ENCODE results near the gene HCFC1. TPM values are rescaled to one million over a fixed set of nuclear protein-coding genes. Genes with fewer than 3 reads are reported as not detected.

The HCFC1 gene
- total and polyA plus RNA-seq, 9 of the 15 experiments (the other 6 are each of a cell fraction or from before 2014, with no cell fraction given), result 2.8 to 133 (median 17.1) TPM

DNA sequence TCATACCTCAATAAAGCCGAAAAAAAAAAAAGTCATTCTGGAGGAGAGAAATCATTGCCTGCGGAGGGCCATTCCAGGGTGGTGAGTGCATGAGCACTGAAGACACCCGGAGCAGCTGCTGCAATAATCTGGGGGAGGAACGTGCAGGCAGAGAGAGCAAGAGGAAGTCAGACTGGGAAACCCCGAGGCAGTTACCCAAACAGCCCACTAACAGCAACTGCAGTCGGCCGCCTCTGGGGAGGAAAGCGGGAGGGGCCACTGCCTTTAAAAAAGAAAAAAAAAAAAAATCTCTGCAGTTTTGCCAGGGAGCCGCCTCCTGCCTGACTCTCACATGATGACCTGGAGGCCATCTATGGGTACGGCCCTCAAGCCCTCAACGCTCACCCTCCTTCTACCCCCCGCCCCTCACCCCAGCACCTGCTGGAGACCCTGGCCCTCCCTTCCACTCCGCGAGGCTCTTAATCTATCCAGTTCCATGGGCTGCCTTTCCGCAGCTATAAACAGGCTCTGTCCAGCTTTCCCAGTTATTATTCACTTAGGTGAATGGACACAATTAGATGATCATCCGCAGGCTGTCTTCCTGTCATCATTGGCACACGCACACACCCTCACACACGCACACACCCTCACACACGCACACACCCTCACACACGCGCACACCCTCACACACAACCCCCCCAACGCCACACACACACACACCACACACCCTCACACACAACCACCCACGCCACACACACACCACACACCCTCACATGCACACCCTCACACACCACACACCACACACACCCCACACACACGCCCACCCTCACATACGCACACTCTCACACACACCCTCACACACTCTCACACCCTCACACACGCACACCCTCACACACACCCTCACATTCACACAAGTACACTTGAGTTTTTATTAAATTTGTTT, 70.5 kb downstream of the HCFC1 start (continued):
- TF ChIP-seq, protein P1, sequence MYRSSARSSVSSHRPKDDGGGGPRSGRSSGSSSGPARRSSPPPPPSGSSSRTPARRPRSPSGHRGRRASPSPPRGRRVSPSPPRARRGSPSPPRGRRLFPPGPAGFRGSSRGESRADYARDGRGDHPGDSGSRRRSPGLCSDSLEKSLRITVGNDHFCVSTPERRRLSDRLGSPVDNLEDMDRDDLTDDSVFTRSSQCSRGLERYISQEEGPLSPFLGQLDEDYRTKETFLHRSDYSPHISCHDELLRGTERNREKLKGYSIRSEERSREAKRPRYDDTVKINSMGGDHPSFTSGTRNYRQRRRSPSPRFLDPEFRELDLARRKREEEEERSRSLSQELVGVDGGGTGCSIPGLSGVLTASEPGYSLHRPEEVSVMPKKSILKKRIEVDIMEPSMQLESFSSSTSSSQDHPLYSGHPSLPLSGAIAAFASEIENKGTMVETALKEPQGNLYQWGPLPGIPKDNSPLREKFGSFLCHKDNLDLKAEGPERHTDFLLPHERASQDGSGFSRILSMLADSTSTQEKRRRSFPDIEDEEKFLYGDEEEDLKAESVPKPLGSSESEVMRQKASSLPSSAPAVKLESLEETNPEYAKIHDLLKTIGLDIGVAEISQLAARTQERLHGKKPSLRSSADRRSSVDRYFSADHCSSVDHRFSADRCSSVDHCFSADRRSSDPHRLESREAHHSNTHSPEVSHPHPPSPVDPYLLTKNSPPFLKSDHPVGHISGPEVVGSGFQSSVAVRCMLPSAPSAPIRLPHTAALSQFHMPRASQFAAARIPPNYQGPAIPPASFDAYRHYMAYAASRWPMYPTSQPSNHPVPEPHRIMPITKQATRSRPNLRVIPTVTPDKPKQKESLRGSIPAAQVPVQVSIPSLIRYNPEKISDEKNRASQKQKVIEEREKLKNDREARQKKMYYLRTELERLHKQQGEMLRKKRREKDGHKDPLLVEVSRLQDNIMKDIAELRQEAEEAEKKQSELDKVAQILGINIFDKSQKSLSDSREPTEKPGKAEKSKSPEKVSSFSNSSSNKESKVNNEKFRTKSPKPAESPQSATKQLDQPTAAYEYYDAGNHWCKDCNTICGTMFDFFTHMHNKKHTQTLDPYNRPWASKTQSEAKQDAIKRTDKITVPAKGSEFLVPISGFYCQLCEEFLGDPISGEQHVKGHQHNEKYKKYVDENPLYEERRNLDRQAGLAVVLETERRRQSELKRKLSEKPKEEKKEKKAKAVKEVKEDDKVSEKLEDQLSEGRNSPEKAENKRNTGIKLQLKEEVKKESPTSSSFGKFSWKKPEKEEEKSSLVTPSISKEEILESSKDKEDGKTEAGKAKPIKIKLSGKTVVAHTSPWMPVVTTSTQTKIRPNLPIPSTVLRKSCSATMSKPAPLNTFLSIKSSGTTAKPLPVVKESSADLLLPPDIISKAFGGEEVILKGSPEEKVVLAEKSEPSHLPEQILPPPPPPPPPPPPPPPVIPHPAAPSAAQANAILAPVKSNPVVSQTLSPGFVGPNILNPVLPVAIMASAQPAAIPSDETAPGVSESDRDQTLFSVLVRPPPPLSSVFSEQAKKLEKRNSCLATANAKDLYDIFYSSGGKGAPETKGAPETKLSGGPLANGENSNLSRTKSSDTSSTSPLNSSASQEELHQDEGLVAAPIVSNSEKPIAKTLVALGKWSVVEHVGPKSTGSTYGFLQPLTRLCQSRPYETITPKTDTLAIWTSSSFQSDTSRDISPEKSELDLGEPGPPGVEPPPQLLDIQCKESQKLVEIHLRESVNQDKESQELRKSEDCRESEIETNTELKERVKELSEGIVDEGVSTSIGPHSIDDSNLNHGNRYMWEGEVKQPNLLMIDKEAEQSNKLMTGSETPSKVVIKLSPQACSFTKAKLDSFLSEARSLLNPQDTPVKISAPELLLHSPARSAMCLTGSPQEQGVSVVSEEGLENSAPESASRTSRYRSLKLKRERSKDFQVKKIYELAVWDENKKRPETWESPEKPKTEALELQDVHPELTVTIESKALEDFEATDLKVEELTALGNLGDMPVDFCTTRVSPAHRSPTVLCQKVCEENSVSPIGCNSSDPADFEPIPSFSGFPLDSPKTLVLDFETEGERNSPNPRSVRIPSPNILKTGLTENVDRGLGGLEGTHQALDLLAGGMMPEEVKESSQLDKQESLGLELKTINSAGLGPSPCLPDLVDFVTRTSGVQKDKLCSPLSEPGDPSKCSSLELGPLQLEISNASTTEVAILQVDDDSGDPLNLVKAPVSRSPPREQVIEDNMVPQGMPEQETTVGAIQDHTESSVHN (IDR thresholded peaks at IDR 0.05; ENCODE audit: borderline replicate concordance in 1 of 2, low read depth in 1 of 2), result peak in 1 of 2 experiments; percentile 36; a peak in 1 of 4 replicates
- no peak for TF ChIP-seq NR1H2 (CRISPR knock-in tag; IDR thresholded peaks at IDR 0.05)
- no peak for TF ChIP-seq ZNF184 (CRISPR knock-in tag; IDR thresholded peaks at IDR 0.05)
- no peak for TF ChIP-seq ZNF764 (CRISPR knock-in tag; IDR thresholded peaks at IDR 0.05; ENCODE audit: low read depth)
- TF ChIP-seq SMC3 (conservative IDR thresholded peaks at IDR 0.05; ENCODE audit: insufficient read depth, low read depth, low read length), result no peak
- peak; percentile 43; the same call in 1 of the 2 replicates for TF ChIP-seq ATF3 (IDR thresholded peaks at IDR 0.05)
- TF ChIP-seq ATF3 (CRISPR knock-in tag; conservative IDR thresholded peaks at IDR 0.05), result no peak
- no peak for TF ChIP-seq ELK3 (CRISPR knock-in tag; IDR thresholded peaks at IDR 0.05)
- TF ChIP-seq, protein P2, sequence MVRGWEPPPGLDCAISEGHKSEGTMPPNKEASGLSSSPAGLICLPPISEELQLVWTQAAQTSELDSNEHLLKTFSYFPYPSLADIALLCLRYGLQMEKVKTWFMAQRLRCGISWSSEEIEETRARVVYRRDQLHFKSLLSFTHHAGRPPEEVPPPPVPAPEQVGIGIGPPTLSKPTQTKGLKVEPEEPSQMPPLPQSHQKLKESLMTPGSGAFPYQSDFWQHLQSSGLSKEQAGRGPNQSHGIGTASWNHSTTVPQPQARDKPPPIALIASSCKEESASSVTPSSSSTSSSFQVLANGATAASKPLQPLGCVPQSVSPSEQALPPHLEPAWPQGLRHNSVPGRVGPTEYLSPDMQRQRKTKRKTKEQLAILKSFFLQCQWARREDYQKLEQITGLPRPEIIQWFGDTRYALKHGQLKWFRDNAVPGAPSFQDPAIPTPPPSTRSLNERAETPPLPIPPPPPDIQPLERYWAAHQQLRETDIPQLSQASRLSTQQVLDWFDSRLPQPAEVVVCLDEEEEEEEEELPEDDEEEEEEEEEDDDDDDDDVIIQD (CRISPR knock-in tag; IDR thresholded peaks at IDR 0.05), result no peak
- no peak for TF ChIP-seq NR3C1 (CRISPR knock-in tag; IDR thresholded peaks at IDR 0.05)
- TF ChIP-seq E4F1 (CRISPR knock-in tag; IDR thresholded peaks at IDR 0.05; ENCODE audit: borderline replicate concordance), result no peak
